Endothelial cell of umbilical vein (primary cell): ENCODE measurements around the gene GADL1.

Experiments
- CTCF ChIP-seq, 2 donors: IDR thresholded peaks; 1 replicate in 1 of 2; 2 replicates in 1 of 2; pipeline ENCODE4 v1.5.1; 2011; ENCODE audit warnings: low read length in 2 of 2, mild to moderate bottlenecking in 2 of 2, moderate library complexity in 2 of 2, control low read depth in 1 of 2, inconsistent platforms in 1 of 2, low read depth in 1 of 2; ENCODE audit not compliant: insufficient read depth in 1 of 2; ENCODE audit errors: extremely low read depth in 1 of 2
- EZH2 ChIP-seq: IDR thresholded peaks from 2 replicates; pipeline ENCODE4 v1.6.1; 2012; ENCODE audit warnings: borderline replicate concordance, low read depth, mild to moderate bottlenecking, moderate library complexity, low read length, inconsistent platforms; ENCODE audit not compliant: severe bottlenecking
- MAX ChIP-seq: IDR thresholded peaks from 2 replicates; pipeline ENCODE4 v1.6.1; 2011; ENCODE audit not compliant: insufficient read depth, insufficient read length
- POLR2A ChIP-seq: IDR thresholded peaks from 2 replicates; pipeline ENCODE4 v1.6.1; 2012; ENCODE audit warnings: low read depth, mild to moderate bottlenecking, control low read depth, low read length
- POLR2AphosphoS5 ChIP-seq: IDR thresholded peaks from 2 replicates; pipeline ENCODE4 v1.6.1; 2012; ENCODE audit warnings: low read depth, mild to moderate bottlenecking, control low read depth, low read length, moderate library complexity; ENCODE audit not compliant: insufficient read depth

- TF ChIP-seq CTCF (IDR thresholded peaks at IDR 0.05; ENCODE audit: extremely low read depth in 1 of 2, insufficient read depth in 1 of 2, low read depth in 1 of 2, low read length in 2 of 2) (no peak), POLR2AphosphoS5 (no peak), POLR2A (no peak), EZH2 (no peak), MAX (no peak)
Observed at GRCh38 chr3:30741889-30742288, 152.6 kb downstream of the GADL1 start.
